Measurements from ENCODE around the gene MCCC2.
"Not testable (repeated sequence)": the region's sequence is repeated elsewhere in the genome, so short reads cannot be mapped to it uniquely, and the experiment has no call there.

DNA sequence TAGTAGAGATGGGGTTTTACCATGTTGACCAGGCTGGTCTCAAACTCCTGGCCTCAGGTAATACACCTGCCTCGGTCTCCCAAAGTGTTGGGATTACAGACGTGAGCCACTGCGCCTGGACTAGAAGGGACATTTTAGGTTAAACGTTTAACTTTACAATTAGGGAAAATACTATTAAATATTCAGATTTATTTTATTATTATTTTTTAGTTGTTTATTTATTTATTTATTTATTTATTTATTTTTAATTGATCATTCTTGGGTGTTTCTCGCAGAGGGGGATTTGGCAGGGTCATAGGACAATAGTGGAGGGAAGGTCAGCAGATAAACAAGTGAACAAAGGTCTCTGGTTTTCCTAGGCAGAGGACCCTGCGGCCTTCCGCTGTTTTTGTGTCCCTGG is 36.3 kb upstream of the MCCC2 start:
- TF ChIP-seq EZH2 (IDR thresholded peaks at IDR 0.05; ENCODE audit: low read length); CTCF (optimal IDR thresholded peaks at IDR 0.05 in 1 of 3, IDR thresholded peaks at IDR 0.05 in 1 of 3, conservative IDR thresholded peaks at IDR 0.05 in 1 of 3; ENCODE audit: extremely low read depth in 1 of 3, insufficient read depth in 2 of 3, low read length in 3 of 3): not testable (repeated sequence)
